Ishikawa (cell line): ENCODE results near the gene ASB16.

Source experiments
- CEBPB ChIP-seq: IDR thresholded peaks from 2 replicates; pipeline ENCODE4 v1.6.1; 2012
- CREB1 ChIP-seq: IDR thresholded peaks from 2 replicates; pipeline ENCODE4 v1.6.1; 2012; ENCODE audit warnings: low read depth
- EGR1 ChIP-seq: IDR thresholded peaks from 2 replicates; pipeline ENCODE4 v1.6.1; 2012
- EP300 ChIP-seq: IDR thresholded peaks from 2 replicates; pipeline ENCODE4 v1.6.1; 2012; ENCODE audit warnings: borderline replicate concordance
- FOXM1 ChIP-seq: IDR thresholded peaks from 2 replicates; pipeline ENCODE4 v1.6.1; 2012; ENCODE audit warnings: low read depth, borderline replicate concordance
- MAX ChIP-seq: IDR thresholded peaks from 2 replicates; pipeline ENCODE4 v1.6.1; 2012
- NFIC ChIP-seq: IDR thresholded peaks from 2 replicates; pipeline ENCODE4 v1.6.1; 2012
- RAD21 ChIP-seq: IDR thresholded peaks from 2 replicates; pipeline ENCODE4 v1.6.1; 2012; ENCODE audit warnings: low read depth
- REST ChIP-seq: IDR thresholded peaks from 2 replicates; pipeline ENCODE4 v1.6.1; 2012; ENCODE audit warnings: low read depth, mild to moderate bottlenecking
- TAF1 ChIP-seq: IDR thresholded peaks from 2 replicates; pipeline ENCODE4 v1.6.1; 2012; ENCODE audit warnings: low read depth, mild to moderate bottlenecking
- TCF12 ChIP-seq: IDR thresholded peaks from 2 replicates; pipeline ENCODE4 v1.6.1; 2012; ENCODE audit warnings: low read depth
- TEAD4 ChIP-seq: IDR thresholded peaks from 2 replicates; pipeline ENCODE4 v1.6.1; 2012
- USF1 ChIP-seq: IDR thresholded peaks from 2 replicates; pipeline ENCODE4 v1.6.1; 2012
- YY1 ChIP-seq: IDR thresholded peaks from 2 replicates; pipeline ENCODE4 v1.6.1; 2012; ENCODE audit warnings: low read depth
- ZBTB7A ChIP-seq: IDR thresholded peaks from 2 replicates; pipeline ENCODE4 v1.6.1; 2012; ENCODE audit warnings: low read depth

The ASB16 gene

GRCh38 chr17:44191369-44191768, 20.9 kb downstream of the ASB16 start:
- no peak for TF ChIP-seq TEAD4
- TF ChIP-seq MAX, result no peak
- no peak for TF ChIP-seq CREB1
- no peak for TF ChIP-seq ZBTB7A
- TF ChIP-seq YY1, result no peak
- no peak for TF ChIP-seq FOXM1
- TF ChIP-seq USF1, result no peak

- no peak for TF ChIP-seq FOXM1
- no peak for TF ChIP-seq TAF1
- peak; percentile 62; the same call in 1 of the 2 replicates for TF ChIP-seq ZBTB7A
These were observed 21.5 kb downstream of the ASB16 start for GRCh38 chr17:44191941-44192496.

GRCh38 chr17:44192750-44193149, 22.2 kb downstream of the ASB16 start:
- no peak for TF ChIP-seq CEBPB
- no peak for TF ChIP-seq CREB1
- TF ChIP-seq EGR1, result no peak
- no peak for TF ChIP-seq EP300
- no peak for TF ChIP-seq MAX
- no peak for TF ChIP-seq FOXM1
- TF ChIP-seq USF1, result no peak
- no peak for TF ChIP-seq REST
- TF ChIP-seq TCF12, result no peak
- TF ChIP-seq NFIC, result no peak
- TF ChIP-seq TEAD4, result no peak
- TF ChIP-seq YY1, result no peak

- TF ChIP-seq CREB1, result no peak
- TF ChIP-seq USF1, result no peak
- no peak for TF ChIP-seq ZBTB7A
These were observed 23.0 kb downstream of the ASB16 start for GRCh38 chr17:44193326-44194084.

GRCh38 chr17:44197107-44197506, 26.6 kb downstream of the ASB16 start:
- no peak for TF ChIP-seq ZBTB7A

- TF ChIP-seq TAF1, result no peak
- TF ChIP-seq RAD21, result 0 out of 2 replicates have a peak, but pooled peaks have one; percentile 10
These were observed 27.6 kb downstream of the ASB16 start for GRCh38 chr17:44197980-44198720.

- TF ChIP-seq CEBPB (no peak), FOXM1 (no peak), RAD21 (no peak), EP300 (no peak), TCF12 (no peak), MAX (no peak), NFIC (no peak), ZBTB7A (peak; percentile 14; the same call in 1 of the 2 replicates), REST (no peak), TEAD4 (no peak), YY1 (no peak), USF1 (no peak), TAF1 (peak; percentile 56; the same call in 1 of the 2 replicates), CREB1 (no peak), EGR1 (no peak)
These were observed 28.4 kb downstream of the ASB16 start for GRCh38 chr17:44198721-44199552.
